SK-N-SH treated with all-trans-retinoic acid at 6 μM for 48 hours (cell line): ENCODE data around the gene OPHN1.

Experiments used
- ATAC-seq: fragments of 200-7000 bp; cut with Tn5 transposase; 3 replicates; pipeline ENCODE4 v1.9.1; 2020; ENCODE audit warnings: mild to moderate bottlenecking, moderate library complexity
- ARNTL ChIP-seq: fragments of 450-650 bp; formaldehyde crosslinking; IDR thresholded peaks from 2 replicates; pipeline ENCODE4 v1.5.0; 2020; ENCODE audit warnings: low read depth, mild to moderate bottlenecking, moderate library complexity, borderline replicate concordance
- BACH2 ChIP-seq: fragments of 250-450 bp; sonication (Bioruptor Pico); IDR thresholded peaks from 2 replicates; pipeline ENCODE4 v1.9.0; 2021; ENCODE audit warnings: mild to moderate bottlenecking, borderline replicate concordance
- CREB5 ChIP-seq: fragments of 250-450 bp; sonication (Bioruptor Pico); IDR thresholded peaks from 2 replicates; pipeline ENCODE4 v1.5.1; 2020; ENCODE audit warnings: low read depth, mild to moderate bottlenecking, moderate library complexity
- CSDC2 ChIP-seq: fragments of 250-450 bp; sonication (Bioruptor Pico); IDR thresholded peaks from 2 replicates; pipeline ENCODE4 v1.5.0; 2020; ENCODE audit warnings: mild to moderate bottlenecking, moderate library complexity
- ESRRG ChIP-seq: fragments of 250-450 bp; sonication (Bioruptor Pico); IDR thresholded peaks from 2 replicates; pipeline ENCODE4 v1.6.1; 2021; ENCODE audit warnings: mild to moderate bottlenecking
- GLIS3 ChIP-seq: fragments of 250-450 bp; sonication (Bioruptor Pico); IDR thresholded peaks from 2 replicates; pipeline ENCODE4 v1.5.0; 2020; ENCODE audit warnings: mild to moderate bottlenecking, moderate library complexity
- ISL1 ChIP-seq: fragments of 250-450 bp; sonication (Bioruptor Pico); IDR thresholded peaks from 2 replicates; pipeline ENCODE4 v2.1.2; 2022; ENCODE audit warnings: mild to moderate bottlenecking, moderate library complexity
- OSR1 ChIP-seq: fragments of 250-450 bp; sonication (Bioruptor Pico); IDR thresholded peaks from 2 replicates; pipeline ENCODE4 v1.8.0; 2022; ENCODE audit warnings: moderate library complexity, mild to moderate bottlenecking, inconsistent platforms
- POU6F1 ChIP-seq: fragments of 250-450 bp; sonication (Bioruptor Pico); IDR thresholded peaks from 2 replicates; pipeline ENCODE4 v1.8.0; 2021; ENCODE audit warnings: low read depth, mild to moderate bottlenecking, moderate library complexity, borderline replicate concordance
- PPARA ChIP-seq: fragments of 250-450 bp; sonication (Bioruptor Pico); IDR thresholded peaks from 2 replicates; pipeline ENCODE4 v1.5.0; 2020; ENCODE audit warnings: mild to moderate bottlenecking, borderline replicate concordance
- RARB ChIP-seq: fragments of 250-450 bp; sonication (Bioruptor Pico); IDR thresholded peaks from 2 replicates; pipeline ENCODE4 v1.8.0; 2021; ENCODE audit warnings: mild to moderate bottlenecking, moderate library complexity
- SNAI2 ChIP-seq: fragments of 250-450 bp; sonication (Bioruptor Pico); IDR thresholded peaks from 2 replicates; pipeline ENCODE4 v1.5.0; 2020; ENCODE audit warnings: mild to moderate bottlenecking, moderate library complexity
- TCF4 ChIP-seq: fragments of 250-450 bp; sonication (Bioruptor Pico); IDR thresholded peaks from 2 replicates; pipeline ENCODE4 v1.8.0; 2021; ENCODE audit warnings: mild to moderate bottlenecking, moderate library complexity, borderline replicate concordance
- TOX ChIP-seq: fragments of 250-450 bp; sonication (Bioruptor Pico); IDR thresholded peaks from 2 replicates; pipeline ENCODE4 v1.8.0; 2021; ENCODE audit warnings: mild to moderate bottlenecking, moderate library complexity, borderline replicate concordance
- ZC3H10 ChIP-seq: fragments of 250-450 bp; sonication (Bioruptor Pico); IDR thresholded peaks from 2 replicates; pipeline ENCODE4 v1.5.1; 2021; ENCODE audit warnings: mild to moderate bottlenecking, moderate library complexity
- ZFP3 ChIP-seq: fragments of 250-450 bp; sonication (Bioruptor Pico); IDR thresholded peaks from 2 replicates; pipeline ENCODE4 v1.5.0; 2020; ENCODE audit warnings: mild to moderate bottlenecking, moderate library complexity
- ZFP30 ChIP-seq: fragments of 450-650 bp; formaldehyde crosslinking; IDR thresholded peaks from 2 replicates; pipeline ENCODE4 v1.5.0; 2022; ENCODE audit warnings: mild to moderate bottlenecking, moderate library complexity
- ZNF565 ChIP-seq: fragments of 450-650 bp; formaldehyde crosslinking; conservative IDR thresholded peaks from 2 replicates; pipeline ENCODE4 v1.5.0; 2020; ENCODE audit warnings: low read depth, mild to moderate bottlenecking, moderate library complexity
- ZNF70 ChIP-seq: fragments of 450-650 bp; formaldehyde crosslinking; IDR thresholded peaks from 2 replicates; pipeline ENCODE4 v1.5.0; 2020; ENCODE audit warnings: mild to moderate bottlenecking, moderate library complexity
- ZNF8 ChIP-seq: fragments of 450-650 bp; formaldehyde crosslinking; IDR thresholded peaks from 2 replicates; pipeline ENCODE4 v1.5.0; 2020; ENCODE audit warnings: mild to moderate bottlenecking, moderate library complexity
- TF ChIP-seq, protein P1 (sequence below): fragments of 250-450 bp; sonication (Bioruptor Pico); IDR thresholded peaks from 2 replicates; pipeline ENCODE4 v1.8.0; 2020; ENCODE audit warnings: mild to moderate bottlenecking, moderate library complexity, borderline replicate concordance
- TF ChIP-seq, protein P2 (sequence below): fragments of 250-450 bp; sonication (Bioruptor Pico); IDR thresholded peaks from 2 replicates; pipeline ENCODE4 v1.5.1; 2021; ENCODE audit warnings: mild to moderate bottlenecking, moderate library complexity

The OPHN1 gene

GRCh38 chrX:68461093-68461492, 27.8 kb upstream of the OPHN1 start (continued):
- TF ChIP-seq, protein P1, sequence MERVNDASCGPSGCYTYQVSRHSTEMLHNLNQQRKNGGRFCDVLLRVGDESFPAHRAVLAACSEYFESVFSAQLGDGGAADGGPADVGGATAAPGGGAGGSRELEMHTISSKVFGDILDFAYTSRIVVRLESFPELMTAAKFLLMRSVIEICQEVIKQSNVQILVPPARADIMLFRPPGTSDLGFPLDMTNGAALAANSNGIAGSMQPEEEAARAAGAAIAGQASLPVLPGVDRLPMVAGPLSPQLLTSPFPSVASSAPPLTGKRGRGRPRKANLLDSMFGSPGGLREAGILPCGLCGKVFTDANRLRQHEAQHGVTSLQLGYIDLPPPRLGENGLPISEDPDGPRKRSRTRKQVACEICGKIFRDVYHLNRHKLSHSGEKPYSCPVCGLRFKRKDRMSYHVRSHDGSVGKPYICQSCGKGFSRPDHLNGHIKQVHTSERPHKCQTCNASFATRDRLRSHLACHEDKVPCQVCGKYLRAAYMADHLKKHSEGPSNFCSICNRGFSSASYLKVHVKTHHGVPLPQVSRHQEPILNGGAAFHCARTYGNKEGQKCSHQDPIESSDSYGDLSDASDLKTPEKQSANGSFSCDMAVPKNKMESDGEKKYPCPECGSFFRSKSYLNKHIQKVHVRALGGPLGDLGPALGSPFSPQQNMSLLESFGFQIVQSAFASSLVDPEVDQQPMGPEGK, result no peak

DNA sequence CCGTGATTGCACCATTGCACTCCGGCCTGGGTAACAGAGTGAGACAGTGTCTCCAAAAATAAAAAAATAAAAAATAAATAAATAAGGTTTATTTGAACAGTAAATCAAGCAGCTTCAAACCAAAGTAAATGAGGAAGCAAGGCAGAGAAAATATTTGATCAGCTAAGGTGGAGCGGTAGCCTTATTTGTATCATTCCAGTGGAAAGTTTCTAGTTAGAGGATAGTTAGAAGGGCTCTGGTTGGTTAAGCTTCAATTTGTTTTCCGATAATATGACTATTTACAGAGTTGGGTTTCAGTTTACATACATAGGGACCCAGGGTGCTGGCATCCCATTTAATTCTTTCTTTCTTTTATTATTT, 21.8 kb upstream of the OPHN1 start:
- TF ChIP-seq ISL1 (no peak), ZNF8 (CRISPR knock-in tag) (no peak), GLIS3 (CRISPR knock-in tag) (no peak), ZNF70 (CRISPR knock-in tag) (no peak), ZFP30 (CRISPR knock-in tag) (no peak), ESRRG (no peak), RARB (no peak), ZFP3 (CRISPR knock-in tag) (no peak), POU6F1 (no peak), CSDC2 (CRISPR knock-in tag) (no peak), PPARA (CRISPR knock-in tag) (no peak), TCF4 (CRISPR knock-in tag) (no peak), TOX (no peak), SNAI2 (CRISPR knock-in tag) (no peak), ZC3H10 (no peak), ZNF565 (no peak)
- TF ChIP-seq, protein P2, sequence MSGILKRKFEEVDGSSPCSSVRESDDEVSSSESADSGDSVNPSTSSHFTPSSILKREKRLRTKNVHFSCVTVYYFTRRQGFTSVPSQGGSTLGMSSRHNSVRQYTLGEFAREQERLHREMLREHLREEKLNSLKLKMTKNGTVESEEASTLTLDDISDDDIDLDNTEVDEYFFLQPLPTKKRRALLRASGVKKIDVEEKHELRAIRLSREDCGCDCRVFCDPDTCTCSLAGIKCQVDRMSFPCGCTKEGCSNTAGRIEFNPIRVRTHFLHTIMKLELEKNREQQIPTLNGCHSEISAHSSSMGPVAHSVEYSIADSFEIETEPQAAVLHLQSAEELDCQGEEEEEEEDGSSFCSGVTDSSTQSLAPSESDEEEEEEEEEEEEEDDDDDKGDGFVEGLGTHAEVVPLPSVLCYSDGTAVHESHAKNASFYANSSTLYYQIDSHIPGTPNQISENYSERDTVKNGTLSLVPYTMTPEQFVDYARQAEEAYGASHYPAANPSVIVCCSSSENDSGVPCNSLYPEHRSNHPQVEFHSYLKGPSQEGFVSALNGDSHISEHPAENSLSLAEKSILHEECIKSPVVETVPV, result no peak
- TF ChIP-seq, protein P1, result no peak
- no peak for ATAC-seq

GRCh38 chrX:68454476-68455150, 21.3 kb upstream of the OPHN1 start:
- TF ChIP-seq BACH2 (CRISPR knock-in tag) (no peak), CREB5 (no peak), CSDC2 (CRISPR knock-in tag) (no peak), RARB (no peak), ISL1 (no peak), OSR1 (no peak), ARNTL (CRISPR knock-in tag) (no peak), ZC3H10 (no peak), SNAI2 (CRISPR knock-in tag) (no peak), ZNF565 (no peak), TCF4 (CRISPR knock-in tag) (no peak), ESRRG (no peak), ZFP30 (CRISPR knock-in tag) (no peak), ZNF8 (CRISPR knock-in tag) (no peak), GLIS3 (CRISPR knock-in tag) (no peak), PPARA (CRISPR knock-in tag) (no peak)
- TF ChIP-seq, protein P2, result no peak
- TF ChIP-seq, protein P1, result no peak
- no peak for ATAC-seq
